ENCODE data around the gene RYR2.

The RYR2 gene

DNA sequence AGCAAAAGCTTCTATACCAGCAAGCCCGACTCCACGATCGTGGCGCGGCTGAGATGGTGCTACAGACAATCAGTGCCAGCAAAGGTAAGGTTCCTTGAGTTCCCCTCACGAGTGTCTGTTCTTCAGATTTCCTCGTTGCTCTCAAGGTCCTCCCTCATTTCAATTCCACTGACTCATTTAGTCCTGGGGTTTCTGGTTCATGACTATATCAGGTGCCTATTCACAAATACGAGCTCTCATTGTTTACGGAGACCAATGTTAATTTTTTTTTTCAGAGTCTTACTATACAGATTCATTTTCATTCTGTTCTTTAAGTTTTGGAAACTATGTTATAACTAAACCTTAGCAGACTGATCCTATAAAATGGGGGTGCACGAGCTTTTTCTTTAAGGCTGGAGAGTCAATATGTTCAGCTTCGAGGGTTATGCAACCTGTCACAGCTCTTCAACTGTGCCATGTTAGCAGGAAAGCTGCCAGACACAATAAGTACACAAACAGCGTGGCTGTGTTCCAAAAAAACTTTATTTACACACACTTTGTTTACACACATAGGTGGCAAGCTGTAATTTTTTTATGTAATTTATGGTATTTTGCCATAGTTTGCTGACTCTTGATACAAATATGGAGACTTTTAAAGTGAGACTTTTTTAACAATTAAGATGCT is 714.5 kb downstream of the RYR2 start:
- no peak for DNase-seq

- no peak for DNase-seq
These were observed 717.4 kb downstream of the RYR2 start for GRCh38 chr1:237759377-237759776.

DNA sequence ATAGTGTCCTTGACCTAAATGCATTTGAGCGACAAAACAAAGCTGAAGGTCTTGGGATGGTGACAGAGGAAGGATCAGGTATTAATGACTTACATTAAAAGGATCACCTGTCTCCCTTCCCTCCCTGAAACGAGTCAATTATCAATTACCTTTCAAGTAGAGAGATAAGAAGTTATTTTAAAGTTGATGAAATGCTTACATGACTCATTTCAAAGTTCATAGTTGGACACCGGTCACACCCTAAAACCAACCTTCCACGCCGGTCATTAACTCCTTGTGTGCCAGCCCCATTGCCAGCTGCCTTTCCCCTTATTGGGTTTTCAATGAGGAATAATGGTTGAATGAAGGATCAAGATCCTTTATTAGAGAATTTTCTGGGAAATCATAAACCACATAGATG is 719.0 kb downstream of the RYR2 start:
- DNase-seq, result no peak

DNA sequence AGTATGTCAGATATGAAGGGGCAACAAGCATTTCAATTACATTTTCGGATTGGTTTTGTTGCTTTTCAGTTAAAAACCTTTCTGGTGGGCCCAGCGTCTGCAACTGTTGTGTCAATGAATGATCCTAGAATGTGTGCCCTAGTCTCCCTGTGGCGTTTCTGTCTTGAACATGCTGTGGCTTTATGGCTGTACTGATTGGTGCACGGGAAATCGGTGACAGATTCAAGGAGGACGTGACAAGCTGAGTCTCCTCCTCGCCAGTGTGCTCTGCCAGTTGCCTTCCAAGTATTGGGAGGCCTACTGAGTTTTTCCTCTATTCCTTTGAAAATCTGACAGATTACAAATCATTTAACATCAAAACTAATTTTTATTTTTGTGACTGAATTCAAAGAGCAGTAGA is 721.2 kb downstream of the RYR2 start:
- no peak for DNase-seq

DNA sequence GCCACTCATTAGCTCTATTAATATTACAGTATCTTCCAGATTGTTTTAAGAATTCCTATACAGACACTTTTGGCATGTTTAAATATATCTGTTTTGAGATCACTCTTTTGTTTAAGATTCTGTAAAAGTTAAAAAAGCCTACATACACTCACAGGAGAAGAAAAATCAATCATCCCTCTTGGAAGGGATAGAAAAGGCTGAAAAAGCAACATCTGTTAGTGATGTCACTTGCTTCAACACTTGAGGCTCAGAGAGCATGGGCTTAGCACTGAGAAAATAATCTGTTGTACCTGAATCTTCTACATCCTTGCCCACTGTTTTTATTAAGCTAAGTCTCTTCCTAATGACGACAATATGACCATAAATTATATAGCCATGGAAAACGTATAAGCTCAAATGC is 721.8 kb downstream of the RYR2 start:
- DNase-seq, result no peak

DNA sequence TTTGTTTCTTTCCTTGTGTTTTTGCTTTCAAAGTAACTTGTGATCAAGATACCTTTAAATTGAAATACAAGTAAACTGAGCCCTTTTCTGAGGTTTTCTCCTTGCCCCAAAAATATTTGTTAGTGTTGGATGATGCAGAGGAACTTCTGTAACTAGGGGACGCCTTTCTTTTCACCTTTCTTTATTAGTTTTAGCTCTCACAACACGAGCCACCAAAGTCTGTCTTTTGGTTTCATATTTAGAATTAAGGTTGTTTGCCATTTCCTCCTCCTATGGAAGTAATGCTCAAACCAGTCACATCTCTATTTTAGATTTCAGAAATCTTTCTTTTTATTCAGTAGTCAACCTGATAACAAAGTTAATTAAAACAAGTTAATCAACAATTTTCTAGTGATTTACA is 727.9 kb downstream of the RYR2 start:
- no peak for DNase-seq

- no peak for DNase-seq
These were observed 730.0 kb downstream of the RYR2 start for GRCh38 chr1:237772009-237772408.

GRCh38 chr1:237774246-237774645 is 732.3 kb downstream of the RYR2 start:
- no peak for DNase-seq

GRCh38 chr1:237779356-237779755 is 737.4 kb downstream of the RYR2 start:
- DNase-seq, result no peak

DNA sequence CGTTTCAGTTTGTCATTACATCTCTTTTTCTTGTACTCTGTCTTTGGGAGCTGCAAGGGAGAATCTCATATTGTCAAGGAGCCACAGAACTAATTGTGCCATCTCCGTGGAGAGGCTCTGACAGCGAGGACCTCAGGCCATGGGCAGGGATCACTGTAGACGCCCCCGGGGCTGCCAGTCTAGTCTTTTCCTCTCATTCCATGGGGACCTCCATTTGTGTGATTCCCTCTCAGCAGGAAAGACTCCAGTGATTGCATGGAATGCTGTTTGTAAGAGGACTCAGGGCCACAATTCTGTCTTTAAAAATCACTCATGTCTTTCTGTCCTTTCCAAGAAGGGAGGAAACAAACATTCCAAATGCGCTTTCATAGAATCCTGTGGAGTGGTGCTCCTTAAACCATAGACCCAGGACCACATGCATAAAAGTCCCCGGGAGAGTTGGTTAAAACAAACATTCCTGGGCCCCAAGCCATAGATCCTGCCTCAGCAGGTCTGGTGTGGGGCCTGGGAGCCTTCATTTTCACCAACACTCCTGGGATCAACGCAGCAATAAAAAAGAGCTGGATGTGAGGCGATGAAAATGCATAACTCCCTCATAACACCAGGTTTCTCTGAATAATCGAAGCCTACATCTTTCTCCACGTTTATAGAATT is 744.2 kb downstream of the RYR2 start:
- DNase-seq, result no peak

DNA sequence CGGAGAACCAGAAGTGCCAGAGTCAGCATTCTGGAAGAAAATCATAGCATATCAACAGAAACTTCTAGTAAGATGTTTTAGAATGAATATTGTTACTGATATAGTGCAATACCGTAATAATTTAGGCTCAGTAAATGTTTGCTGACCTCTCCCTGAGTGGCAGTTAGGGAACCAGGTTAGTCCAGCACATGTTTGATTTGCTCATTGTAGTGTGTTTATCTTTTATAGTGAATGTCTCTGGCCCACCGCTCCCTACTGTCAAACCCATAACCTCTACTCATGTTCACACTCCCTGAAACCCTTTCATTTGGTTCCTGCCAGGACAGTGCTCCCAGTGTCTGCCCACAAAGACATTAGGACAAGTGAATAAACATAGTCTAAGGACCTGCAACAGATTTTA is 746.1 kb downstream of the RYR2 start:
- no peak for DNase-seq

DNA sequence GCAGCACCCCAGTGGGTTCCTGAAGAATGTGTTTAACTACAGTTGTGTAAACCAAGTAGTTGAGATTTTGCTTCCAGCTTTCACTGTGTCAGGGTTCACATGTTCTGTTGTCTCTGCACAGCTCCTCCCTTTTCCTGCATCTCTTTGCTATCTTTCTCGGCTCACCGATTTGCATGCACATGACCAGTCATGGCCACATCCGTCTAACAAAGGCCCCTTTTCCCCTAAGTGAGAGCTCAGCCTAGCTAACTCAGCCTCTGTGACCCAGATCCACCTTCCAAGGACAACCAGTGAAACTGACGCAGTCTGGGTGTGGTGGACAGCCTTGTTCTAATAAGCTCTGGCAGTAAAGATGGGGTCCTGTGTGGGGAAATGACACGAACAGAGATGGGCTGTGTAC is 747.6 kb downstream of the RYR2 start:
- DNase-seq, result no peak

- no peak for DNase-seq
These were observed 749.6 kb downstream of the RYR2 start for GRCh38 chr1:237791592-237791991.

DNA sequence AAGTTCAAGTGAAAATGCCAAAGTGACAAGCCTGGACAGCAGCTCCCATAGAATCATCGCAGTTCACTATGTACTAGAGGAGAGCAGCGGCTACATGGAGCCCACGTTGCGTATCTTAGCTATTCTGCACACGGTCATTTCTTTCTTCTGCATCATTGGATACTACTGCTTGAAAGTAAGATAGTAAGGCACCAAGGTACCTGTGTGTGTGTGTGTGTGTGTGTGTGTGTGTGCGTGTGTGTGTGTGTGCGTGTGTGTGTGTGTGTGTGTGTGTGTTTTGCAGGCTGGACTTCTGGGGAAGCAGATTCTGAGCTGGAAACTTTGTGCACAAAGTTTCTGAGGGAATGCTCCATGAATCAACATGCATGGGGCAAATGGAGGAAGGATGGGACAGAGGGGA is 750.2 kb downstream of the RYR2 start:
- DNase-seq, result no peak

- no peak for DNase-seq
These were observed 750.7 kb downstream of the RYR2 start for GRCh38 chr1:237792726-237793125.

DNA sequence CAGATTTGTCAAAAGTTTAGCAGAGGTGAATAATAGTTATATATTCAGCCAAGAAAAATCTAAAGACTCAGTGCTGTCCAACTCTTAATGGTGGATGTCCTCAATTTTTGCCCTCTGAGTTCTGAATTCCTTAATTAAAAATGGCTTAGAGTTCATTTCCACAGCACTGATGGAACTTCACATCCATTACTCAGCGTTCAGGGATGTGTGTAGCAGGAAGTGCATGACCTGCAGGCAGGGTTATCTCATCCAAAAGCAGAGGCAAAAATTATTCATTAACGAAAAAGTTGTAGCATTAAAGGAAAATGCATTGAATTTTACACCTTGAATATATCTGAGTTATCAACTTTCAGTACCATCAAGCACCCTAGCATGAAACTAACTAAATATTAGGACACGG is 752.1 kb downstream of the RYR2 start:
- no peak for DNase-seq

GRCh38 chr1:237795558-237795957 is 753.6 kb downstream of the RYR2 start:
- DNase-seq, result no peak

GRCh38 chr1:237799762-237800474 is 757.9 kb downstream of the RYR2 start:
- DNase-seq, result no peak

- DNase-seq, result no peak
These were observed 762.5 kb downstream of the RYR2 start for GRCh38 chr1:237804516-237804915.

DNA sequence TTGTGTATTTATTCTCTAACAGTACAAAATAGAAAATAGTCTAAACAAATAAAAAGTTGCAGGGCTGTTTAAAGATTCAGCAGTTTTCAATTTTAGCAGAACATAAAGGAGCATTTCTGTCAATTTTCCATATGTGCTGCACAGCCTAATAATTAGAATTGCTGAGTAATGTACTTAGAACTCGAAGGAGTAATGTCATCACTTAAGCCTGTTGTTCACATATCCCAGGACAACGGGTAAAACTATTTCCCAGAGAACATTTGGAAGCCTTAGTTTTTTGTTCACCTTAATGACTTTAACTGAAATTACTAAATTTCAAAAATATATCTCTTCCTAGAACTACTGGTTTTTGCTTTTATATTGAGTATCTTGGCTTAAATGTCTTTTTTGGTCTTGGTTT is 767.1 kb downstream of the RYR2 start:
- no peak for DNase-seq

- DNase-seq, result no peak
These were observed 769.6 kb downstream of the RYR2 start for GRCh38 chr1:237811633-237812032.

- no peak for DNase-seq
These were observed 770.1 kb downstream of the RYR2 start for GRCh38 chr1:237812061-237812460.

GRCh38 chr1:237814319-237814924 is 772.4 kb downstream of the RYR2 start:
- DNase-seq, result no peak

- DNase-seq, result no peak
These were observed 775.3 kb downstream of the RYR2 start for GRCh38 chr1:237817277-237817676.
